ENCODE measurements around the gene TSPAN13. TPM values are rescaled to one million over a fixed set of nuclear protein-coding genes. Genes with fewer than 3 reads are reported as not detected.

Gene TSPAN13
- total RNA-seq, 4 donors from 2014 or later, result 16.8 to 31.1 (median 28.2) TPM

- H3K27me3 ChIP-seq, result no peaks in the 10 kb centered on the region
- H3K27ac ChIP-seq, result peak overlapping the region in 2 of 3 donors; percentile 62 to 74
Observed at GRCh38 chr7:16753932-16754855, 639 bp downstream of the TSPAN13 start.

DNA sequence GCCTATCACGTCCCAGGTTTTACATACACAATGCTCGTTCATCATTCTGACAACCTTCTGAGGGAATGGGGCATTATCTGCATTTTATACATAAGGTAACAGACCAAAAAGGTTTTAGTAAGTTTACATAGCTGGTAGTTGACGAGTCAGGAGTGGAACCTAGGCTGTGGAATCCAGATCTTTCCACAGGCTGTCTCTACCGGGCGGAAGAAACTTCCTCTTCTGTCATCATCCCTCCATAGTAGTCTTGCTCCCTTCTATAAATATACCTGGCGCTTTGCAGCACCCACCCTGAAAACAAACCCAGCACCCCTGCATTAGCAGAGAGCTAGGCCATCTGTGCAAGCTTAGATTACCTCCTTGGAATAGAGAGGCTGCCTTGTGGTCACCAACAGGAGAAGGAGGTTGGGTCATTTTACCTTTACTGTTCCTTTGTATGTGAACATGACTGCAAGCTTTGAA is 1.3 kb downstream of the TSPAN13 start:
- Histone ChIP-seq H3K9me3 (no peaks in the 10 kb centered on the region), H3K27me3 (no peaks in the 10 kb centered on the region), H3K4me1 (peaks cover 10 to 14% of the 10 kb centered on the region in 2 donors), H3K36me3 (no peaks in the 10 kb centered on the region), H3K27ac (peak overlapping the region in 2 of 3 donors; percentile 62 to 74), H3K4me3 (replicated peaks in 1 of 3) (peak overlapping the region in 1 of 3 donors; percentile 7)
- TF ChIP-seq CTCF (IDR thresholded peaks at IDR 0.05), result no peak
- no peak for TF ChIP-seq POLR2A (IDR thresholded peaks at IDR 0.05)
- intact Hi-C loops (cut with DNase I), result loop anchor here (10.0 kb wide), 1 partner anchor 110 kb away; the partner anchor contains the start of genes ANKMY2 and BZW2
- DNase-seq, result no peak
- WGBS, 2 donors, result 54 to 62% methylated on average over 6 of the region's 6 CpGs

More at GRCh38 chr7:16753932-16754855, 639 bp downstream of the TSPAN13 start:
- Histone ChIP-seq H3K4me1 (peaks cover 10 to 14% of the 10 kb centered on the region in 2 donors), H3K4me3 (replicated peaks in 1 of 3) (peak overlapping the region; percentile 54 to 67 (median 63)), H3K9me3 (no peaks in the 10 kb centered on the region), H3K36me3 (no peaks in the 10 kb centered on the region)
- intact Hi-C loops (cut with DNase I), result loop anchor here (10.0 kb wide), 1 partner anchor 109 kb away; the partner anchor contains the start of genes ANKMY2 and BZW2
- TF ChIP-seq POLR2A (IDR thresholded peaks at IDR 0.05), result no peak
- no peak for TF ChIP-seq CTCF (IDR thresholded peaks at IDR 0.05)
- DNase-seq, result peak; percentile 64
- 4 to 7% methylated on average over 40 to 55 of the region's 58 CpGs for whole genome bisulfite sequencing, 2 donors

DNA sequence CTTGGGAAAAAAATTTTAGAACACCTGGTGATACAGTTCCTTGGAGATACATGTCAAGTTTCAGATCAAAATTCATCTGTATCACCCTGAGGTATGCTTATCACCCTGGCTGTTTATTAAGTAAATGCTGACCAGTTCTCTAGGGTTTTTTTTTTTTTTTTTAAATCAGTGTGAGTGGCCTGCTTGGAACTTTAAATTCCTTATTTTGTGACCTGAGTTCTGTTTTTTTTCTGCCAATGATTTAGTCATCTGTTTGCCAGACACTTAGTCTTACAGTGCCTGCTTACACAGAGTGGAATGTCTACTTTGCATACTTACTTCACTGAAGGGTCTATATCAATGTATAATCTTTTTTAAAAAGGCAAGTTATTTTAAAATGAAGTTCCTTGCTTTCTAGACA is 1.8 kb downstream of the TSPAN13 start:
- Histone ChIP-seq H3K27ac (peak overlapping the region in 2 of 3 donors; percentile 62 to 74), H3K4me1 (peaks cover 10 to 14% of the 10 kb centered on the region in 2 donors), H3K36me3 (no peaks in the 10 kb centered on the region), H3K4me3 (replicated peaks in 1 of 3) (no peak overlapping the region), H3K9me3 (no peaks in the 10 kb centered on the region), H3K27me3 (no peaks in the 10 kb centered on the region)
- TF ChIP-seq POLR2A (IDR thresholded peaks at IDR 0.05), result no peak
- TF ChIP-seq CTCF (IDR thresholded peaks at IDR 0.05), result no peak
- DNase-seq, result no peak
- intact Hi-C loops (cut with DNase I), result loop anchor here (10.0 kb wide), 1 partner anchor 111 kb away; the partner anchor contains the start of genes ANKMY2 and BZW2

DNA sequence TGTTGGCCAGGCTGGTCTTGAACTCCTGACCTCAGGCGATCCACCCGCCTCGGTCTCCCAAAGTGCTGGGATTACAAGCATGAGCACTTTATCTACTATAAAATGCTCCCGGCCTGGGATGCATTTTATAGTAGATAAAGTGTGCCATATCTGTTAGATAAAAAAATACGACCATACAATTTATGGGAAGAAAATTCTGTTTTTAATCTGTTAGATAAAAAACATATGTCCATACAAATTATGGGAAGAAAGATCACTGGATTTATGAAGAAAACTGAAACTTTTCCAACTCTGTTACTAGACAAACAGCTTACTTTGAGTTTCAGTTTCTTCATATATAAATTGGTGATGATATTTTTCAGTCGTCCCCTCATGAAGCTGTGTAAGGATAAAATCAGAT is 4.5 kb downstream of the TSPAN13 start:
- TF ChIP-seq POLR2A (IDR thresholded peaks at IDR 0.05) (no peak), CTCF (IDR thresholded peaks at IDR 0.05) (no peak)
- H3K9me3 ChIP-seq, result no peaks in the 10 kb centered on the region
- no peaks in the 10 kb centered on the region for H3K36me3 ChIP-seq
- H3K27ac ChIP-seq, result no peak overlapping the region
- peaks cover 10 to 14% of the 10 kb centered on the region in 2 donors for H3K4me1 ChIP-seq
- DNase-seq, result no peak
- intact Hi-C loops (cut with DNase I), result loop anchor here (10.0 kb wide), 1 partner anchor 113 kb away; the partner anchor contains the start of genes ANKMY2 and BZW2
- no peak overlapping the region for H3K4me3 ChIP-seq (replicated peaks in 1 of 3)
- no peaks in the 10 kb centered on the region for H3K27me3 ChIP-seq
- WGBS, 2 donors, result 94 to 96% methylated on average over 6 of the region's 6 CpGs

Data from thyroid gland (tissue), 4 donors.